T-cell (primary cell): ENCODE results near the gene OR2B2. TPM values are rescaled to one million over a fixed set of nuclear protein-coding genes. Genes with fewer than 3 reads are reported as not detected.
"Not testable (repeated sequence)": the region's sequence is repeated elsewhere in the genome, so short reads cannot be mapped to it uniquely, and the experiment has no call there.

Experiments used
- ATAC-seq, 4 experiments: fragments of 200-7000 bp in 3 of 4; fragments of 150-1000 bp in 1 of 4; cut with Tn5 transposase; replicated peaks in 1 of 4; 1 replicate in 3 of 4; 2 replicates in 1 of 4; pipeline ENCODE4 v1.10.0; 2021; ENCODE audit warnings: moderate library complexity in 3 of 4, mild to moderate bottlenecking in 2 of 4, moderate number of reproducible peaks in 1 of 4
- CTCF ChIA-PET, 2 donors: fragments of 300-600 bp; sonication (Branson Sonifier 250); formaldehyde crosslinking; loops; one replicate each; lab custom pipeline; 2022; ENCODE audit warnings: antibody characterized with exemption in 2 of 2; lab: Charles Lee
- POLR2A ChIA-PET, 2 donors: fragments of 300-600 bp; sonication (Branson Sonifier 250); formaldehyde crosslinking; loops; one replicate each; lab custom pipeline; 2022; ENCODE audit warnings: antibody characterized with exemption in 2 of 2; lab: Charles Lee
- DNase-seq, 35 experiments: peaks; one replicate each; pipeline versions ENCODE4 v3.0.0 to v3.0.0-alpha.2; 2013 to 2023
- H3K27ac ChIP-seq: one replicate; pipeline ENCODE4 v1.5.1; 2013; ENCODE audit warnings: low read length
- H3K27me3 ChIP-seq, 2 experiments: replicated peaks in 1 of 2; 1 replicate in 1 of 2; 2 replicates in 1 of 2; pipeline versions ENCODE4 v1.6.1 to v1.7.0; 2013; ENCODE audit warnings: low read length in 1 of 2, mixed read lengths in 1 of 2; ENCODE audit not compliant: control insufficient read depth in 2 of 2, insufficient read depth in 2 of 2; ENCODE audit errors: extremely low read depth in 1 of 2
- H3K36me3 ChIP-seq, 2 donors: 1 replicate in 1 of 2; 2 replicates in 1 of 2; pipeline versions ENCODE4 v1.6.1 to v1.7.0; 2013; ENCODE audit warnings: low read length in 1 of 2; ENCODE audit not compliant: control insufficient read depth in 2 of 2, insufficient read depth in 1 of 2; ENCODE audit errors: extremely low read depth in 1 of 2
- H3K4me1 ChIP-seq, 2 experiments: 1 replicate in 1 of 2; 2 replicates in 1 of 2; pipeline versions ENCODE4 v1.6.1 to v1.7.0; 2013; ENCODE audit warnings: low read length in 2 of 2, mixed read lengths in 1 of 2; ENCODE audit not compliant: insufficient read depth in 2 of 2, control insufficient read depth in 1 of 2; ENCODE audit errors: extremely low read depth in 1 of 2
- H3K4me3 ChIP-seq, 2 donors: 1 replicate in 1 of 2; 2 replicates in 1 of 2; pipeline versions ENCODE4 v1.5.1 to v1.7.0; 2013; ENCODE audit warnings: mild to moderate bottlenecking in 2 of 2, low read length in 1 of 2, moderate library complexity in 1 of 2; ENCODE audit not compliant: control insufficient read depth in 1 of 2; ENCODE audit errors: extremely low read depth in 1 of 2
- H3K9me3 ChIP-seq: 2 replicates; pipeline ENCODE4 v1.7.0; 2013
- H3K27ac Mint-ChIP-seq, 2 donors: one replicate each; pipeline ENCODE4 v1.8.0; 2020 to 2021; ENCODE audit warnings: mild to moderate bottlenecking in 2 of 2, mixed read lengths in 2 of 2
- H3K27me3 Mint-ChIP-seq, 2 donors: one replicate each; pipeline ENCODE4 v1.8.0; 2021 to 2022; ENCODE audit warnings: mixed read lengths in 2 of 2
- H3K36me3 Mint-ChIP-seq: one replicate; pipeline ENCODE4 v1.8.0; 2021; ENCODE audit warnings: mixed read lengths
- H3K4me1 Mint-ChIP-seq, 3 donors: one replicate each; pipeline ENCODE4 v1.8.0; 2020 to 2022; ENCODE audit warnings: mixed read lengths in 3 of 3, mild to moderate bottlenecking in 1 of 3
- H3K4me3 Mint-ChIP-seq, 3 donors: one replicate each; pipeline ENCODE4 v1.8.0; 2020 to 2022; ENCODE audit warnings: mild to moderate bottlenecking in 3 of 3, mixed read lengths in 3 of 3, moderate library complexity in 3 of 3
- H3K9me3 Mint-ChIP-seq, 3 donors: one replicate each; pipeline ENCODE4 v1.8.0; 2020 to 2022; ENCODE audit warnings: mixed read lengths in 3 of 3
- WGBS: methylation state at CpG from one replicate; pipeline ENCODE4 v1.1.5; 2013; ENCODE audit warnings: missing lambda C conversion rate; ENCODE audit not compliant: insufficient coverage; 5-methylcytosine and 5-hydroxymethylcytosine counted together
- total RNA-seq, 35 experiments: library from RNA in 6 of 35; stranded (reverse) in 6 of 35; fragments of 120-200 nt in 1 of 35; gene quantifications; one replicate each; pipeline versions ENCODE4 v1.2.1 to v1.2.4 and lab custom pipeline; 2013 to 2026

The OR2B2 gene
- total RNA-seq = not detected
- total RNA-seq (2013) = not detected
- total RNA-seq (lab: John Stamatoyannopoulos, UW) = 0 reads per million in 29 experiments

- no peaks in the 10 kb centered on the region for H3K9me3 Mint-ChIP-seq
- POLR2A ChIA-PET = no interaction called here
- no peak within 1 kb of the TSS for H3K27ac Mint-ChIP-seq
- H3K4me1 Mint-ChIP-seq = no peaks in the 10 kb centered on the region
- CTCF ChIA-PET = interaction anchor here in 1 of 2 donors (0.6 to 0.7 kb wide), 3 partner anchors 13 to 1341 kb away, joined by 3 to 8 read pairs (median 4); no protein-coding TSS in a partner anchor
- Histone ChIP-seq H3K27ac (no peak within 1 kb of the TSS), H3K9me3 (no peaks in the 10 kb centered on the region), H3K27me3 (peaks cover 0 to 4% of the 10 kb centered on the region in 2 experiments), H3K4me3 (no peak within 1 kb of the TSS), H3K36me3 (no peaks in the 10 kb centered on the region), H3K4me1 (no peaks in the 10 kb centered on the region)
- no peak for DNase-seq
- no peaks in the 10 kb centered on the region for H3K36me3 Mint-ChIP-seq
- no CpG with 5 or more reads among the region's 2 CpGs for WGBS
- no peak for ATAC-seq
- no peak within 1 kb of the TSS for H3K4me3 Mint-ChIP-seq
- peaks cover 19 to 24% of the 10 kb centered on the region in 2 donors for H3K27me3 Mint-ChIP-seq
These were observed at the start of gene OR2B2 for GRCh38 chr6:27911956-27912446. OR2B2 (minus strand) TSS chr6:27912396; CDS start chr6:27912319, 77 bp downstream.

- DNase-seq = no peak
- H3K36me3 Mint-ChIP-seq = no peaks in the 10 kb centered on the region
- 80% methylated on average over 1 of the region's 4 CpGs for WGBS
- H3K9me3 Mint-ChIP-seq = no peaks in the 10 kb centered on the region
- Histone ChIP-seq H3K4me1 (no peaks in the 10 kb centered on the region), H3K4me3 (no peak overlapping the region), H3K27ac (no peak overlapping the region), H3K36me3 (no peaks in the 10 kb centered on the region), H3K9me3 (no peaks in the 10 kb centered on the region), H3K27me3 (peaks cover 3 to 6% of the 10 kb centered on the region in 2 experiments)
- H3K27ac Mint-ChIP-seq = no peak overlapping the region
- no peak overlapping the region for H3K4me3 Mint-ChIP-seq
- no peaks in the 10 kb centered on the region for H3K4me1 Mint-ChIP-seq
- no peak for ATAC-seq
- peaks cover 44 to 55% of the 10 kb centered on the region in 2 donors for H3K27me3 Mint-ChIP-seq
- ChIA-PET POLR2A (no interaction called here), CTCF (no interaction called here)
These were observed 45.3 kb upstream of the OR2B2 start for GRCh38 chr6:27957516-27957915.

GRCh38 chr6:27956941-27957340 lies 44.7 kb upstream of the OR2B2 start, which contains the start of gene OR2B6:
OR2B6 (plus strand) TSS chr6:27957241; CDS start chr6:27957241, 0 bp downstream.
- H3K27ac ChIP-seq = no peak within 1 kb of the TSS
- peaks cover 3 to 6% of the 10 kb centered on the region in 2 experiments for H3K27me3 ChIP-seq
- Mint-ChIP-seq H3K9me3 (no peaks in the 10 kb centered on the region), H3K4me3 (no peak within 1 kb of the TSS), H3K27ac (no peak within 1 kb of the TSS), H3K36me3 (no peaks in the 10 kb centered on the region), H3K4me1 (no peaks in the 10 kb centered on the region), H3K27me3 (peaks cover 48 to 58% of the 10 kb centered on the region in 2 donors)
- ChIA-PET POLR2A (interaction anchor here in 1 of 2 donors (0.6 kb wide), 1 partner anchor 894 kb away, joined by 3 read pairs; no protein-coding TSS in a partner anchor), CTCF (no interaction called here)
- H3K36me3 ChIP-seq = no peaks in the 10 kb centered on the region
- ATAC-seq (no peak), DNase-seq (no peak)
- no peaks in the 10 kb centered on the region for H3K9me3 ChIP-seq
- 13% methylated on average over 1 of the region's 1 CpG for WGBS
- no peak within 1 kb of the TSS for H3K4me3 ChIP-seq
- H3K4me1 ChIP-seq = no peaks in the 10 kb centered on the region

- DNase-seq (no peak), ATAC-seq (no peak)
- no peaks in the 10 kb centered on the region for H3K4me1 ChIP-seq
- Mint-ChIP-seq H3K36me3 (no peaks in the 10 kb centered on the region), H3K27ac (no peak overlapping the region), H3K4me1 (no peaks in the 10 kb centered on the region), H3K27me3 (peaks cover 48 to 58% of the 10 kb centered on the region in 2 donors), H3K4me3 (no peak overlapping the region), H3K9me3 (peaks cover 0 to 8% (median 0%) of the 10 kb centered on the region in 3 donors)
- peaks cover 0 to 6% of the 10 kb centered on the region in 2 experiments for H3K27me3 ChIP-seq
- POLR2A ChIA-PET = no interaction called here
- no peak overlapping the region for H3K4me3 ChIP-seq
- no CpG with 5 or more reads among the region's 1 CpG for WGBS
- H3K9me3 ChIP-seq = no peaks in the 10 kb centered on the region
- no peaks in the 10 kb centered on the region for H3K36me3 ChIP-seq
- H3K27ac ChIP-seq = no peak overlapping the region
- CTCF ChIA-PET = no interaction called here
These were observed 38.8 kb upstream of the OR2B2 start for GRCh38 chr6:27951040-27951439.

- DNase-seq (no peak), ATAC-seq (no peak)
- Mint-ChIP-seq H3K4me3 (no peak overlapping the region), H3K27me3 (peaks cover 30 to 46% of the 10 kb centered on the region in 2 donors), H3K9me3 (peaks cover 0 to 8% (median 0%) of the 10 kb centered on the region in 3 donors), H3K36me3 (no peaks in the 10 kb centered on the region), H3K4me1 (no peaks in the 10 kb centered on the region), H3K27ac (no peak overlapping the region)
- no CpG with 5 or more reads among the region's 1 CpG for WGBS
- CTCF ChIA-PET = no interaction called here
- POLR2A ChIA-PET = no interaction called here
- Histone ChIP-seq H3K4me1 (no peaks in the 10 kb centered on the region), H3K27me3 (peaks cover 0 to 3% of the 10 kb centered on the region in 2 experiments), H3K36me3 (no peaks in the 10 kb centered on the region), H3K9me3 (no peaks in the 10 kb centered on the region), H3K4me3 (no peak overlapping the region), H3K27ac (no peak overlapping the region)
These were observed 36.0 kb upstream of the OR2B2 start for GRCh38 chr6:27948237-27948636.

- H3K9me3 Mint-ChIP-seq, H3K4me1 Mint-ChIP-seq, H3K36me3 ChIP-seq, POLR2A ChIA-PET, H3K4me3 Mint-ChIP-seq, H3K4me1 ChIP-seq, CTCF ChIA-PET, H3K4me3 ChIP-seq, H3K9me3 ChIP-seq, ATAC-seq, H3K36me3 Mint-ChIP-seq, DNase-seq, H3K27ac Mint-ChIP-seq, H3K27ac ChIP-seq: not testable (repeated sequence)
- H3K27me3 ChIP-seq = peaks cover 0 to 12% of the 10 kb centered on the region in 2 experiments
- peaks cover 46 to 48% of the 10 kb centered on the region in 2 donors for H3K27me3 Mint-ChIP-seq
- 65% methylated on average over 6 of the region's 6 CpGs for WGBS
These were observed 30.9 kb upstream of the OR2B2 start for GRCh38 chr6:27943072-27943471.
